Stimulated activated CD8-positive, alpha-beta memory T cell treated with anti-CD3 and anti-CD28 coated beads, Interleukin-15, amount 100 ng/mL, for 24 hours (primary cell): ENCODE measurements around the gene INTS6.

ENCODE experiments used
- DNase-seq: peaks from one replicate; pipeline ENCODE4 v3.0.0-alpha.2; 2020; ENCODE audit warnings: low read depth

The INTS6 gene

GRCh38 chr13:51452361-51453206 is at the start of gene INTS6:
INTS6 (minus strand) TSS chr13:51453036; CDS start chr13:51452525, 511 bp downstream.
- peak; percentile 88 for DNase-seq

GRCh38 chr13:51502153-51502651 is 49.4 kb upstream of the INTS6 start:
- no peak for DNase-seq

- no peak for DNase-seq
Measured at GRCh38 chr13:51501592-51502152, 48.8 kb upstream of the INTS6 start.

- no peak for DNase-seq
Measured at GRCh38 chr13:51501096-51501495, 48.3 kb upstream of the INTS6 start.

- no peak for DNase-seq
Measured at GRCh38 chr13:51500687-51501086, 47.9 kb upstream of the INTS6 start.

GRCh38 chr13:51499841-51500240 is 47.0 kb upstream of the INTS6 start:
- DNase-seq, result no peak

GRCh38 chr13:51495316-51495715 is 42.5 kb upstream of the INTS6 start:
- DNase-seq, result no peak

GRCh38 chr13:51494156-51494555 is 41.3 kb upstream of the INTS6 start:
- DNase-seq, result no peak

GRCh38 chr13:51488212-51488611 is 35.4 kb upstream of the INTS6 start:
- DNase-seq, result no peak

GRCh38 chr13:51481656-51482055 is 28.8 kb upstream of the INTS6 start:
- DNase-seq, result no peak

- DNase-seq, result no peak
Measured at GRCh38 chr13:51479199-51479523, 26.3 kb upstream of the INTS6 start.

GRCh38 chr13:51478418-51479198 is 25.8 kb upstream of the INTS6 start:
- no peak for DNase-seq

GRCh38 chr13:51477653-51478324 is 25.0 kb upstream of the INTS6 start:
- DNase-seq, result no peak

- no peak for DNase-seq
Measured at GRCh38 chr13:51477149-51477548, 24.3 kb upstream of the INTS6 start.

- DNase-seq, result no peak
Measured at GRCh38 chr13:51475727-51476501, 23.1 kb upstream of the INTS6 start.

- no peak for DNase-seq
Measured at GRCh38 chr13:51469790-51470189, 17.0 kb upstream of the INTS6 start.

- no peak for DNase-seq
Measured at GRCh38 chr13:51467730-51468129, 14.9 kb upstream of the INTS6 start.

- no peak for DNase-seq
Measured at GRCh38 chr13:51465124-51465523, 12.3 kb upstream of the INTS6 start.

GRCh38 chr13:51457086-51457815 is 4.4 kb upstream of the INTS6 start:
- no peak for DNase-seq

GRCh38 chr13:51456510-51456909 is 3.7 kb upstream of the INTS6 start:
- no peak for DNase-seq

- DNase-seq, result no peak
Measured at GRCh38 chr13:51455532-51455931, 2.7 kb upstream of the INTS6 start.
